Activated CD4-positive, alpha-beta T cell treated with anti-CD3 and anti-CD28 coated beads, Interleukin-2, amount 50 U/mL, for 4 hours (primary cell): ENCODE results near the gene SMAD6.

Experiments used
- DNase-seq, 2 experiments: peaks; one replicate each; pipeline ENCODE4 v3.0.0-alpha.2; 2020

SMAD6 gene

GRCh38 chr15:66704019-66704802 lies 2.2 kb downstream of the SMAD6 start:
- DNase-seq: no peak

GRCh38 chr15:66704803-66705153 lies 2.7 kb downstream of the SMAD6 start:
- no peak for DNase-seq

GRCh38 chr15:66705277-66706146 lies 3.5 kb downstream of the SMAD6 start:
- no peak for DNase-seq

GRCh38 chr15:66706225-66706732 lies 4.2 kb downstream of the SMAD6 start:
- no peak for DNase-seq

- no peak for DNase-seq
These were observed 4.8 kb downstream of the SMAD6 start for GRCh38 chr15:66706840-66707239.

GRCh38 chr15:66707310-66708082 lies 5.5 kb downstream of the SMAD6 start:
- DNase-seq: no peak

GRCh38 chr15:66708389-66708788 lies 6.4 kb downstream of the SMAD6 start:
- DNase-seq: no peak

- DNase-seq: no peak
These were observed 7.8 kb downstream of the SMAD6 start for GRCh38 chr15:66709884-66710283.

GRCh38 chr15:66711260-66711659 lies 9.2 kb downstream of the SMAD6 start:
- no peak for DNase-seq

- DNase-seq: no peak
These were observed 9.8 kb downstream of the SMAD6 start for GRCh38 chr15:66711862-66712261.

- no peak for DNase-seq
These were observed 11.9 kb downstream of the SMAD6 start for GRCh38 chr15:66713843-66714508.

GRCh38 chr15:66714543-66714981 lies 12.5 kb downstream of the SMAD6 start:
- DNase-seq: no peak

- DNase-seq: no peak
These were observed 13.2 kb downstream of the SMAD6 start for GRCh38 chr15:66715181-66715624.

GRCh38 chr15:66715720-66716655 lies 14.0 kb downstream of the SMAD6 start:
- no peak for DNase-seq

GRCh38 chr15:66716656-66717020 lies 14.6 kb downstream of the SMAD6 start:
- no peak for DNase-seq

GRCh38 chr15:66718220-66718988 lies 16.4 kb downstream of the SMAD6 start:
- DNase-seq: no peak

- DNase-seq: no peak
These were observed 17.4 kb downstream of the SMAD6 start for GRCh38 chr15:66719471-66719870.

GRCh38 chr15:66720206-66721010 lies 18.4 kb downstream of the SMAD6 start:
- no peak for DNase-seq

GRCh38 chr15:66721020-66721419 lies 19.0 kb downstream of the SMAD6 start:
- no peak for DNase-seq

- DNase-seq: no peak
These were observed 19.5 kb downstream of the SMAD6 start for GRCh38 chr15:66721501-66721937.
